MM.1S (cell line): ENCODE measurements around the gene ABHD12.

ENCODE experiments used
- DNase-seq: peaks from one replicate; pipeline ENCODE4 v3.0.0-alpha.2; 2015
- H2AFZ ChIP-seq: fragments of 300-600 bp; sonication (generic); 2 replicates; pipeline ENCODE4 v1.6.0; 2016; ENCODE audit warnings: antibody characterized with exemption, low read length
- H3F3A ChIP-seq: fragments of 300-600 bp; sonication (generic); 2 replicates; pipeline ENCODE4 v1.6.1; 2016; ENCODE audit warnings: mild to moderate bottlenecking, antibody characterized with exemption, low read length, moderate library complexity, mixed read lengths; ENCODE audit not compliant: insufficient read depth
- H3K27ac ChIP-seq: fragments of 300-600 bp; sonication (generic); 2 replicates; pipeline ENCODE4 v1.5.1; 2016; ENCODE audit warnings: mild to moderate bottlenecking, low read length
- H3K27me3 ChIP-seq: fragments of 300-600 bp; sonication (generic); replicated peaks from 2 replicates; pipeline ENCODE4 v1.6.0; 2016; ENCODE audit warnings: low read length; ENCODE audit not compliant: insufficient read depth
- H3K36me3 ChIP-seq: fragments of 300-600 bp; sonication (generic); replicated peaks from 2 replicates; pipeline ENCODE4 v1.6.1; 2016; ENCODE audit warnings: mild to moderate bottlenecking, low read length, mixed read lengths; ENCODE audit not compliant: insufficient read depth
- H3K4me1 ChIP-seq: fragments of 300-600 bp; sonication (generic); 2 replicates; pipeline ENCODE4 v1.6.1; 2016; ENCODE audit warnings: low read length, mixed read lengths
- H3K4me2 ChIP-seq: fragments of 300-600 bp; sonication (generic); 2 replicates; pipeline ENCODE4 v1.6.0; 2016; ENCODE audit warnings: low read depth, low read length
- H3K4me3 ChIP-seq: fragments of 300-600 bp; sonication (generic); 2 replicates; pipeline ENCODE4 v1.5.1; 2016; ENCODE audit warnings: low read length, mixed read lengths
- H3K79me2 ChIP-seq: fragments of 300-600 bp; sonication (generic); 2 replicates; pipeline ENCODE4 v1.6.1; 2016; ENCODE audit warnings: mixed run types, low read length, mixed read lengths
- H3K9ac ChIP-seq: fragments of 300-600 bp; sonication (generic); 2 replicates; pipeline ENCODE4 v1.6.1; 2016; ENCODE audit warnings: low read length, mixed read lengths
- H3K9me2 ChIP-seq: fragments of 300-600 bp; sonication (generic); replicated peaks from 2 replicates; pipeline ENCODE4 v1.6.1; 2016; ENCODE audit warnings: mild to moderate bottlenecking, low read length, mixed read lengths; ENCODE audit not compliant: insufficient read depth
- H3K9me3 ChIP-seq: fragments of 300-600 bp; sonication (generic); replicated peaks from 2 replicates; pipeline ENCODE4 v1.6.1; 2016; ENCODE audit warnings: mild to moderate bottlenecking, low read length, mixed read lengths; ENCODE audit not compliant: insufficient read depth
- H4K20me1 ChIP-seq: fragments of 300-600 bp; sonication (generic); 2 replicates; pipeline ENCODE4 v1.6.1; 2016; ENCODE audit warnings: mild to moderate bottlenecking, low read length, moderate library complexity, mixed read lengths; ENCODE audit not compliant: insufficient read depth
- EZH2 ChIP-seq: fragments of 300-600 bp; sonication (generic); optimal IDR thresholded peaks from 2 replicates; pipeline ENCODE3; 2017; ENCODE audit warnings: low read depth, mild to moderate bottlenecking, antibody characterized with exemption, low read length, mixed read lengths
- EZH2phosphoT487 ChIP-seq: fragments of 300-600 bp; sonication (generic); IDR thresholded peaks from 2 replicates; pipeline ENCODE4 v1.6.1; 2018; ENCODE audit warnings: antibody characterized with exemption, low read length
- TF ChIP-seq, protein P1 (sequence below): fragments of 300-600 bp; sonication (generic); IDR thresholded peaks from 2 replicates; pipeline ENCODE4 v1.5.1; 2016; ENCODE audit warnings: antibody characterized with exemption, low read length, mixed read lengths

The ABHD12 gene

DNA sequence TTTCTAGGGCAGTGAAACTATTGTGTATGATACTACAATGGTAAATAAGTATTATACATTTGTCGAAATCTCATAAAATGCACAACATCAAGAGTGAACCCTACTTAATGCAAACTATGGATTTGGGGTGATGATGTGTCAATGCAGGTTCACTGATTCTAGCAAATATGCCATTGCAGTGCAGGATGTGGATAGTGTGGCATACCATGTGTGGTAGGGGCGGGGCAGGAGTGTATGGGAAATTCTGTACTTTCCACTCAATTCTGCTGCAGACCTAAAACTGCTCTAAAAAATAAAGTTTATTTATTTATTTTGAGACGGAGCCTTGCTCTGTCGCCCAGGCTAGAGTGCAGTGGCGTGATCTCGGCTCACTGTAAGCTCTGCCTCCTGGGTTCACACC lies 44.3 kb downstream of the ABHD12 start:
- no peak overlapping the region for H3K4me3 ChIP-seq
- 0 out of 2 replicates have a peak, but pooled peaks cover 7% of the 10 kb centered on the region for H4K20me1 ChIP-seq
- TF ChIP-seq EZH2phosphoT487: no peak
- TF ChIP-seq, protein P1, sequence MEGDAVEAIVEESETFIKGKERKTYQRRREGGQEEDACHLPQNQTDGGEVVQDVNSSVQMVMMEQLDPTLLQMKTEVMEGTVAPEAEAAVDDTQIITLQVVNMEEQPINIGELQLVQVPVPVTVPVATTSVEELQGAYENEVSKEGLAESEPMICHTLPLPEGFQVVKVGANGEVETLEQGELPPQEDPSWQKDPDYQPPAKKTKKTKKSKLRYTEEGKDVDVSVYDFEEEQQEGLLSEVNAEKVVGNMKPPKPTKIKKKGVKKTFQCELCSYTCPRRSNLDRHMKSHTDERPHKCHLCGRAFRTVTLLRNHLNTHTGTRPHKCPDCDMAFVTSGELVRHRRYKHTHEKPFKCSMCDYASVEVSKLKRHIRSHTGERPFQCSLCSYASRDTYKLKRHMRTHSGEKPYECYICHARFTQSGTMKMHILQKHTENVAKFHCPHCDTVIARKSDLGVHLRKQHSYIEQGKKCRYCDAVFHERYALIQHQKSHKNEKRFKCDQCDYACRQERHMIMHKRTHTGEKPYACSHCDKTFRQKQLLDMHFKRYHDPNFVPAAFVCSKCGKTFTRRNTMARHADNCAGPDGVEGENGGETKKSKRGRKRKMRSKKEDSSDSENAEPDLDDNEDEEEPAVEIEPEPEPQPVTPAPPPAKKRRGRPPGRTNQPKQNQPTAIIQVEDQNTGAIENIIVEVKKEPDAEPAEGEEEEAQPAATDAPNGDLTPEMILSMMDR: no peak
- TF ChIP-seq EZH2: no peak
- H3K79me2 ChIP-seq: peaks cover 96% of the 10 kb centered on the region
- peaks cover 22% of the 10 kb centered on the region for H3F3A ChIP-seq
- DNase-seq: no peak
- H3K27ac ChIP-seq: no peak overlapping the region
- H3K36me3 ChIP-seq: no peaks in the 10 kb centered on the region
- no peaks in the 10 kb centered on the region for H3K9me3 ChIP-seq
- no peak overlapping the region for H3K9ac ChIP-seq
- no peak overlapping the region for H3K4me2 ChIP-seq
- no peaks in the 10 kb centered on the region for H3K9me2 ChIP-seq
- no peak overlapping the region for H2AFZ ChIP-seq
- peaks cover 26% of the 10 kb centered on the region for H3K4me1 ChIP-seq
- no peaks in the 10 kb centered on the region for H3K27me3 ChIP-seq

DNA sequence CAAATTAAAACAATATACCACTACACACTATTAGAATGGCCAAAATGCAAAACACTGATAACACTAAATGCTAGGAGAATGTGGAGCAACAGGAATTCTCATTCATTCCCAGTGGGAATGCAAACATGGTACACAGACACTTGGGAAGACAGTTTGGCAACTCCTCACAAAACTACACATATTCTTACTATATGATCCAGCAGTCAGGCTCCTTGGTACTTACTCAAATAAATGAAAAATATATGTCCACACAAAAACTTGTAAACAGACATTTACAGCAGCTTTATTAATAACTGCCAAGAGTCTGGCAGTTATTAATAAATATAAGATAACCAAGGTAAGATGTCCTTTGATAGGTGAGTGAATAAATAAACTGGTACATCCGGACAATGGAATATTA lies 44.9 kb downstream of the ABHD12 start:
- Histone ChIP-seq H3K9ac (no peak overlapping the region), H3K4me2 (no peak overlapping the region), H4K20me1 (0 out of 2 replicates have a peak, but pooled peaks cover 7% of the 10 kb centered on the region), H3K36me3 (no peaks in the 10 kb centered on the region), H3K9me2 (no peaks in the 10 kb centered on the region), H3K27me3 (no peaks in the 10 kb centered on the region), H3K79me2 (peaks cover 96% of the 10 kb centered on the region), H2AFZ (no peak overlapping the region), H3K9me3 (no peaks in the 10 kb centered on the region), H3K4me1 (peaks cover 32% of the 10 kb centered on the region), H3K27ac (no peak overlapping the region), H3K4me3 (no peak overlapping the region), H3F3A (peaks cover 25% of the 10 kb centered on the region)
- DNase-seq: no peak
- TF ChIP-seq EZH2 (no peak), EZH2phosphoT487 (no peak)
- TF ChIP-seq, protein P1: no peak

DNA sequence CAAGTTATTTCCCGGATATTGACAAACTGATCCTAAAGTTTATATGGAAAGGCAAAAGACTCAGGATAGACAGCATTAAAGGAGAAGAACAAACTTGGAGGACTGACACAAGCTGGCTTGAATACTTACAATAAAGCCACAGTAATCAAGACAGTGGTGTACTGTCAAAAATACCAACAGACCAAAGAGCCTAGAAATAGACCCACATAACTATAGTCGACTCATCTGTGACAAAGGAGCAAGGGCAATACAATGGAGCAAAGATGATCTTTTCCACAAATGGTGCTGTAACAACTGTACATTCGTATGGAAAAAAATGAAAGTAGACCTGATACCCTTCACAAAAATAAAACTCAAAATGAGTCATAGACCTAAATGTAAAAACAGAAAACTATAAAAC lies 46.0 kb downstream of the ABHD12 start:
- 0 out of 2 replicates have a peak, but pooled peaks cover 3% of the 10 kb centered on the region for H4K20me1 ChIP-seq
- no peak for DNase-seq
- no peaks in the 10 kb centered on the region for H3K36me3 ChIP-seq
- no peak overlapping the region for H3K9ac ChIP-seq
- H3F3A ChIP-seq: peaks cover 25% of the 10 kb centered on the region
- peaks cover 96% of the 10 kb centered on the region for H3K79me2 ChIP-seq
- TF ChIP-seq, protein P1: no peak
- TF ChIP-seq EZH2phosphoT487: no peak
- no peaks in the 10 kb centered on the region for H3K9me2 ChIP-seq
- H2AFZ ChIP-seq: no peak overlapping the region
- no peaks in the 10 kb centered on the region for H3K9me3 ChIP-seq
- H3K4me1 ChIP-seq: peaks cover 37% of the 10 kb centered on the region
- no peak overlapping the region for H3K27ac ChIP-seq
- H3K27me3 ChIP-seq: no peaks in the 10 kb centered on the region
- no peak overlapping the region for H3K4me2 ChIP-seq
- H3K4me3 ChIP-seq: no peak overlapping the region
